HG03342 (cell line): Measurements from ENCODE around the gene IDH3B.

ENCODE experiments used
- ATAC-seq: cut with Tn5 transposase; IDR thresholded peaks from one replicate; pipeline ENCODE4 v1.9.1; 2021; ENCODE audit warnings: mild to moderate bottlenecking, moderate library complexity; ENCODE audit not compliant: unreplicated experiment

IDH3B gene

DNA sequence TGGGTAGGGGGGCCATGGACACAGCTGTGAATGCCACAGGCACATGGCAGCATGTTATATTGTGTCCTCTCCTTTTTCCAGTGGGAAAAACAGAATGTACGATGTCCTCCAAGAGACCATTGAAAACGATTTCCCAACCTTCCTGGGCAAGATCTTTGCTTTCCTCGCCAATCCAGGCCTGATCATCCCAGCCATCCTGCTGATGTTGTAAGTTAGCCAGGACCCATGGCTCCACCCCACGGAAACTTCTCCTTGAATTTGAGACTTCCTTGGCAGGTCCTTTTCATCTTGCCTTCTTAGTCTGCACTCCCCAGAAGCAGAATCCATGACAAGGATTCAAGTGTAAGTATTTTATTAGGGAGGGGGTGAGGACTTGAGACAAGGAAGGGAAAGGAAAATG, 39.8 kb downstream of the IDH3B start:
- no peak for ATAC-seq

DNA sequence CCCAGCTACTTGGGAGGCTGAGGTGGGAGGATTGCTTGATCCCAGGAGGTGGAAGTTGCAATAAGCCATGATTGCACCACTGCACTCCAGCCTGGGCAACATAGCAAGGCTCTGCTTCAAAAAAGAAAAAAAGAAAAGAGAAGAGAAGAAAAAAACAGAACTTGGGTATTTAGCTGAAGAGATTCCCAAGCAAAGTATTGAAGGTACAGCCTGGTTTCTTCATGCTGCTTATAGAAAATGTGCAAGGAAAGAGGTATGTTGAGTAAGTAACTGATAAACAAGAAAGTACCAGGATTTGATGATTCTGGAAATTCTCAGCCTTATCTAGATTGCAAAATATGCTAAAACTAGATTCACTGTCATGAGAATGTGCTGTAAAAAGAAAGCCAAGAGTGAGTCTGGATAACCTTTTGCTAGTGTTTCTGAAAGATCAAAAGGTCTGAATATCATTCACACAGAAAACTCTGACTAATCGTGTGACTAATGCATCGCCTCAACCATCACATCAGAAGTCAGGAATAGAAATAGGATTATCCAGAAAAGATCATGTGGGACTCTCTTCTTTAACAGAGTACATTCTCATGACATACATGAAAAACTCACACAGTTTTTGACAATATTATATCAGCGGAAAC, 43.9 kb downstream of the IDH3B start:
- no peak for ATAC-seq

DNA sequence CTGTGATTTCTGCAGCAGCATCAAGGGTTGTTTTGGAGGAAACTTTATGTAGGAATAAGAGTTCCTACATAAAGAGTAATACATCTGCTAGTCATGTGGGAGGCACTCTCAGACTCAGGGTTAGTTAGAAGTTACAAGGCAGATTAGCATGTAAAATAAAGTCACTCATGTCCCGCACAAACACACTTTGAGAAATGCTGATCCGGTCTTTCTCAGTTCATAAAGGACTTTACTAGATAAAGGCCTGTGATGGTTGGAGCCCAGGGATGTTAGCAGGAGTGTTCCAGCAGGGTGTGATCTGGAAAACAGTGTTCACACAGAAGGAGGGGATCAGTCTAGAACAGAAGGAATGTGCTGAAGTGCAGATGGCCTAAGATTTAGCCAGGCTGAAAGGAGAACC, 44.7 kb downstream of the IDH3B start:
- no peak for ATAC-seq

DNA sequence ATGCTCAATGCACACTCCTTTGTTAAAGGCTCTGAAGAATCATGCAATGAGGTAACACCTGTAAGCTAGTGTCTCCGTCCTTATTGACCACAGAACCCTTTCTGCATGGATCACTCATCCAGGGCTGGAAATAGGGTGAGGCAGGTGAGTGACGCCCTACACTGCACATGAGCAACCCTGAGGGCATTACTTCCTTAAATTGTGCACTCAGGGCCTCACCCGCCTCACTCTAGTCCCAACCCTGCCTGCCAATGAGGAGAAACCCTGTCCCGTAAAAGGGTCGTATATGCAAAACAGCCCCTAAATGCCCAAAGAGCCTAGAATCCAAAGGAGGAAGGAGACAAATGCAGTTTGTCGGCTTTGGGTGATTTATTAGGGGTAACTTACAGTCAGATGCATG, 45.2 kb downstream of the IDH3B start:
- no peak for ATAC-seq

DNA sequence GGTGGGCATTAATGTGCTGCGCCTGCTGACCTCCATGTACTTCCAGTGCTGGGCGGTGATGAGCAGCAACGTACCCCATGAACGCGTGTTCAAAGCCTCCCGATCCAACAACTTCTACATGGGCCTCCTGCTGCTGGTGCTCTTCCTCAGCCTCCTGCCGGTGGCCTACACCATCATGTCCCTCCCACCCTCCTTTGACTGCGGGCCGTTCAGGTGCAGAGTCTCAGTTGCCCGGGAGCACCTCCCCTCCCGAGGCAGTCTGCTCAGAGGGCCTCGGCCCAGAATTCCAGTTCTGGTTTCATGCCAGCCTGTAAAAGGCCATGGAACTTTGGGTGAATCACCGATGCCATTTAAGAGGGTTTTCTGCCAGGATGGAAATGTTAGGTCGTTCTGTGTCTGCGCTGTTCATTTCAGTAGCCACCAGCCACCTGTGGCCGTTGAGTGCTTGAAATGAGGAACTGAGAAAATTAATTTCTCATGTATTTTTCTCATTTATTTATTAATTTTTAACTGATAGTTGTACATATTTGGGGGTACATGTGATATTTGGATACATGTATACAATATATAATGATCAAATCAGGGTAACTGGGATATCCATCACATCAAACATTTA, 46.8 kb downstream of the IDH3B start:
- ATAC-seq = no peak

DNA sequence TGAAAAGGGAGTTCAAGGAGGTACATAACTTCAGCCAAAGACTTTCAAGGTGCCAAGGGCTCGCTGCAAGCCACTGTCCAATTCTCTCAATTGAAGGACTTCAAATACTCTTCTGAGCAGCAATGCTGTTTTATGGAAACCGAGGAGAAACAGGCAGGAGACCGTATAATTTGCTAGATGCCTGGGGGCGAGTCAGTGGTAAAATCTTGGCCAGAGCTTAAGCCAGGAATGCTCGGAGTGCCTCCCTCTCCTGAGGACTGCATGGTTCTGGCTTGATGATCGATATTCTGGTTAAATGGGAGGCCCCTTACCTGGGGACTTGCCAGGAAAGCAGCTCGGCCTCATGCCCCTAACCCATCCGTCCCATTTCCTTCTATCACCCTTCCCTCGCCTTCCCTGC, 47.4 kb downstream of the IDH3B start:
- no peak for ATAC-seq

DNA sequence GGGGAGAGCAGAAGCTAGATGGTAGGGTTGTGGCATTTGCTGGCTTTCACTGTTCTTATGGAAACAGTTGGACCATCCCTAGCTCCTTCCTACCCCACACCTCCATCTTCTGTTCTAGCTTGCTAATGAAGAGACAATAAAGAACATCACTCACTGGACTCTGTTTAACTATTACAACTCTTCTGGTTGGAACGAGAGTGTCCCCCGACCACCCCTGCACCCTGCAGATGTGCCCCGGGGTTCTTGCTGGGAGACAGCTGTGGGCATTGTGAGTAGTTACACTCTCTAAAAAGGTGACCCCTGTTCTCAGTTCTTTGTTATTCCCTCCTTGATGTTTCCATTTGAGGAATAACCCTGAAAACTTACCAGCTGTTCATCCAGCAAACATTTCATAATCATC, 51.9 kb downstream of the IDH3B start:
- ATAC-seq = no peak

DNA sequence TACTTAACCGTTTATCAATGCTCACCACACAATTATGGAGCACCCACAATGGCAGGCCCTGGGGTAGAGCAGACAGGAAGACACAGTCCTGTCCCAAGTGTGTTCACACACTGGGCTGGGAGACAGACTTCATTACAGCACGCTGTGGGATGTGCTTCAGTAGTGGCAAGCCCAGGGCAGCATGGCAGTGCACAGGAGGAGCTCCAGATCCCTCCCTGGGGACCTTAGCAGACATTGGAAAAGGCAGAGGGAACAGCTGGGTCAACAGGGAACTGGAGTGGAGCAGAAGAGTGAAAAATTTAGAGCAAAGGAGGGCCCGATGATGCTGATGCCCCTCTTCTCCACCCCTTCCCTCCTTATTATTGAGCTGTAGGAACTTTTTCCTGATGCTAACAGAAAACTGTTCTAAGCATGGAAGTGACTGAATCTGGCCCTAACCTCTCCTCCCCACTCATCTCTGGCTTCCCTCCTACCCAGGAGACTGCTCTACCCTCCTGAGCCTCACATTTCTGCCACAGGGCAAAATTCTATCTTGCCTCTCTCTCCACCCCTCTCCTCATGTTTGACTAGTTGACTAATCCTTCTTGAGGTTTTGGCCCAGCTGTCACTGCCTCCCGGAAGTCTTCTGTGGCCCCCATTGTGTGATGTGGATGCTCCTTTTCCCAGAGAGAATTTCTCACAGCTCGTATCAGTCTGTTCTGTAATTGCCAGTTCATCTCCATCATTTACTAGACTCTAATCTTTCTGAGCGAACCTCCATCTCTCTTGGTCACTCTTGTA, 52.9 kb downstream of the IDH3B start:
- ATAC-seq = no peak

DNA sequence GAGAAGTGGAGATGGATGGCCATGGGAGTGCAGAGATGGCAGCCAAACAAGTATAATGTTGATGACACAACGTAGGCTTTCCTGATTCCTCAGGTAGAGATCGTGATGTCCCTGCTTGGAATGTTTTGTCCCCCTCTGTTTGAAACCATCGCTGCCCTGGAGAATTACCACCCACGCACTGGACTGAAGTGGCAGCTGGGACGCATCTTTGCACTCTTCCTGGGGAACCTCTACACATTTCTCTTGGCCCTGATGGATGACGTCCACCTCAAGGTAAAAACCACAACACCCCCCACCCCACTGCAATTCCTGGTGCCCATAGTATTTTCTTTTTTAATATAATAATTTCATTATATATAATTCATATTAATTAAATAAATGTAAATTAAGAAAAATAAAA, 53.7 kb downstream of the IDH3B start:
- ATAC-seq = no peak
